ENCODE data around the gene GNA15. TPM values are rescaled to one million over a fixed set of nuclear protein-coding genes. Genes with fewer than 3 reads are reported as not detected.
"Not testable (repeated sequence)": the region's sequence is repeated elsewhere in the genome, so short reads cannot be mapped to it uniquely, and the experiment has no call there.

The GNA15 gene
- total RNA-seq, 4 donors from 2014 or later: 74.3 to 105 (median 84.2) TPM

DNA sequence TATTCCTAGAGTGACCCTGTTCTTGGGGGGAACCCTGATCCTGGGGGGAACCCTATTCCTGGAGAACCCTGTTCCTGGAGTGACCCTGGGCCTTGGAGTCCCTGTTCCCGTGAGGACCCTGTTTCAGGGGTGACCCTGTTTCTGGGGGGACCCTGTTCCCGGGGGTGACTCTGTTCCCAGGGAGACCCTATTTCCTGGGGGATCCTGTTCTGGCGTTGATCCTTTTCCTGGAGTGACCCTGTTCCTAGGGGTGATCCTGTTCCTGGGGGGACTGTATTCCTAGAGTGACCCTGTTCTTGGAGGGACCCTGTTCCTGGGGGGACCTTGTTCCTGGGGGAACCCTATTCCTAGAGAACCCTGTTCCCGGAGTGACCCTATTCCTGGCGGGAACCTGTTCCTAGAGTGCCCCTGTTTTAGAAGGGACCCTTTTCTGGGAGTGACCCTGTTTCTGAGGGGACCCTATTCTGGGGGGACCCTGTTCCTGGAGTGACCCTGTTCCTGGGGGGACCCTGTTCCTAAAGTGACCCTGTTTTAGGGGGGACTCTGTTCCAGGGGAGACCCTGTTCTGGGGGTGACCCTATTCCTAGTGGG is 15.0 kb downstream of the GNA15 start:
- H3K4me3 ChIP-seq (ENCODE audit: low read depth, poor library complexity, severe bottlenecking): no peak overlapping the region
- intact Hi-C loops (cut with DNase I; ENCODE audit: low total_unique reads): loop anchor here (10.0 kb wide), 1 partner anchor 196 kb away; no protein-coding TSS in a partner anchor
- 83 to 93% methylated on average over 5 of the region's 5 CpGs for WGBS, 2 donors
- DNase-seq (ENCODE audit: low spot score in 2 of 2): no peak
- TF ChIP-seq POLR2A (IDR thresholded peaks at IDR 0.05): no peak
- TF ChIP-seq, protein P1, sequence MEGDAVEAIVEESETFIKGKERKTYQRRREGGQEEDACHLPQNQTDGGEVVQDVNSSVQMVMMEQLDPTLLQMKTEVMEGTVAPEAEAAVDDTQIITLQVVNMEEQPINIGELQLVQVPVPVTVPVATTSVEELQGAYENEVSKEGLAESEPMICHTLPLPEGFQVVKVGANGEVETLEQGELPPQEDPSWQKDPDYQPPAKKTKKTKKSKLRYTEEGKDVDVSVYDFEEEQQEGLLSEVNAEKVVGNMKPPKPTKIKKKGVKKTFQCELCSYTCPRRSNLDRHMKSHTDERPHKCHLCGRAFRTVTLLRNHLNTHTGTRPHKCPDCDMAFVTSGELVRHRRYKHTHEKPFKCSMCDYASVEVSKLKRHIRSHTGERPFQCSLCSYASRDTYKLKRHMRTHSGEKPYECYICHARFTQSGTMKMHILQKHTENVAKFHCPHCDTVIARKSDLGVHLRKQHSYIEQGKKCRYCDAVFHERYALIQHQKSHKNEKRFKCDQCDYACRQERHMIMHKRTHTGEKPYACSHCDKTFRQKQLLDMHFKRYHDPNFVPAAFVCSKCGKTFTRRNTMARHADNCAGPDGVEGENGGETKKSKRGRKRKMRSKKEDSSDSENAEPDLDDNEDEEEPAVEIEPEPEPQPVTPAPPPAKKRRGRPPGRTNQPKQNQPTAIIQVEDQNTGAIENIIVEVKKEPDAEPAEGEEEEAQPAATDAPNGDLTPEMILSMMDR (IDR thresholded peaks at IDR 0.05): no peak

DNA sequence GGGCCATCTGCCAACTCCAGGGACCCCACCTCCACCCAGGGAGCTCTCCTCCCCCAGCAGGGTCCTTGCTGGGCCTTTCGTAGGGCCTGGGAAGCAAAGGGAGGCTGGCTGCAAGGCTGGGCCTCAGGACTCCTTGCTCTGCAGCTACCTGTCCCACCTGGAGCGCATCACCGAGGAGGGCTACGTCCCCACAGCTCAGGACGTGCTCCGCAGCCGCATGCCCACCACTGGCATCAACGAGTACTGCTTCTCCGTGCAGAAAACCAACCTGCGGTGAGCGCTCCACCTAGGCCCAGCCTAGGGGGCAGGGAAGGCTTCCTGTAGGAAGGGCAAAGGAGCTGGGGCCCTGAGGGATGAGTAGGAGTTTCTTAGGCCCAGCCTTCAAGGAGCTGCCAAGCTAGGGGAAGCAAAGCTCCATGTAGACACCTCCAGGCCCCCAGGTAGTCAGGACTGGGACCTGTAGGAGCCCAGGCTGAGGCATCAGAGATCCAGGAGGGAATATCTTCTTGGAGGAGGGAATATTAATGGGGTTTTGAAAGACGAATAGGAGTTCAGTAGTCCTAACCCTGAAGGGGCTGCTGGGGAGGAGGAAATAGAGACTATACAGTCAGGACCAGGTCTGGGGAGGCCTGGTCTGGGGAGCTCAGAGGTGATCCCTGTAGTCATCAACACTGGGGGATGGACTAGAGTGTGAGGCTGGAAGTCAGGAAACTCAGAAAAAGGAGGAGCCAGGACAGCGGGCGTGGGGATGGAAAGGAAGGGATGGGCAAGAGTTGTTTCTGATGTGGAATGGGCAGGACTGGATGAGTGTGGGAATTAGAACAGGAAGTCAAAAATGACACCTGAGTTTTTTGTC is 16.0 kb downstream of the GNA15 start:
- H3K4me3 ChIP-seq (ENCODE audit: low read depth, poor library complexity, severe bottlenecking): no peak overlapping the region
- no peak for DNase-seq (ENCODE audit: low spot score in 2 of 2)
- intact Hi-C loops (cut with DNase I; ENCODE audit: low total_unique reads): loop anchor here (10.0 kb wide), 1 partner anchor 197 kb away; no protein-coding TSS in a partner anchor
- TF ChIP-seq, protein P1 (IDR thresholded peaks at IDR 0.05): no peak
- TF ChIP-seq POLR2A (IDR thresholded peaks at IDR 0.05): no peak
- 81 to 83% methylated on average over 14 of the region's 14 CpGs for WGBS, 2 donors

DNA sequence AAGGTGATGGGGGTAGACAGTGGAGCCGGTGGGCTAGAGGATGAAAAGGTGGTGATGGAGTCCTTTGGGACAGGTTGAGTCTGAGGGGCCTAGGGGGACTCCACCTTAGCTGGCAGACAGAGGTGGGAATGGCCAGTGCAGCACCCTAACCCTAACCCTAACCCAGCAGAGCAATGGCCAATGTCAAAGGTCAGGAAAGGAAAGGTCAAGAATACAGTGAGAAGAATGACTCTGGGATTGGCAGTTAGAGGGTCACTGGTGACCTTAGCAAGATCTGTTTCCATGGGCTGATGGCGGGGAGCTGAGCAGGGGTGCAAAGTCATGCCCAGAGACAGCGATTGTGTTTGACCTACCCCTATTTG is 16.6 kb downstream of the GNA15 start:
- DNase-seq (ENCODE audit: low spot score in 2 of 2): no peak
- 90 to 95% methylated on average over 3 of the region's 3 CpGs for WGBS, 2 donors
- no peak for TF ChIP-seq POLR2A (IDR thresholded peaks at IDR 0.05)
- TF ChIP-seq, protein P1 (IDR thresholded peaks at IDR 0.05): no peak
- no peak overlapping the region for H3K4me3 ChIP-seq (ENCODE audit: low read depth, poor library complexity, severe bottlenecking)
- intact Hi-C loops (cut with DNase I; ENCODE audit: low total_unique reads): loop anchor here (10.0 kb wide), 1 partner anchor 198 kb away; no protein-coding TSS in a partner anchor

DNA sequence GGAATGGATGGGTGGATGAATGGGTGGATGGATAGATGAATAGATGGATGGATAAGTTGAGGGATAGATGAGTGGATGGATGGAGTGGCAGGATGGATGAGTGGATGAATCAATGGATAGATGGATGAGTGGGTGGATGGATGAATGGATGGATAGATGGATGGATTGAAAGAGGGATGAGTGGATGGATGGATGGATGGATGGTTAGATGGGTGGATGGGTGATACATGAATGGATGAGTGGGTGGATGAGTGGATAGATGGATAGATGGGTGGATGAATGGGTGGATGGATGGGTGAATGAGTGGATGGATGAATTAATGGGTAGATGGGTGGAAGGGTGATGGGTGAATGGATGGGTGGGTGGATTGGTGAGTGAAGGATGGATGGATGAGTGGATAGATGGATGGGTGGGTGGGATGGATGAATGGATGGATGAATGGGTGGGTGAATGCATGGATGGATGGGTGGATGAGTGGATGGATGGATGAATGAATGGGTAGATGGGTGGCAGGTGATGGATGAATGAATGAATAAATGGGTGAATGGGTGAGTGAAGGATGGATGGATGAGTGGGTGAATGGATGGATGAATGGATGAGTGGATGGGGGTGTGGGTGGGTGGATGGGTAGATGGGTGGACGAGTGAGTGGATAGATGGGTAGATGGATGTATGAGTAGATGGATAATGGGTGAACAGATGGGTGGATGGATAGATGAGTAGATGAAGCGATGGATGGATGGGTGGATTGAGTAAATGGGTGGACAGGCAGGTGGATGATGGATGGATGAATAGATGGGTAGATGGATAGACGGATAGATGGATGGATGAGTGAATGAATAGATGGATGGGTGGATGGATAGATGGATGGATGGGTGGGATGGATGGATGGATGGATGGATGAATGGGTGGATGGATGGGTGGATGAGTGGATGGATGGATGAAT is 17.7 kb downstream of the GNA15 start:
- intact Hi-C loops (cut with DNase I; ENCODE audit: low total_unique reads): loop anchor here (10.0 kb wide), 1 partner anchor 199 kb away; no protein-coding TSS in a partner anchor
- WGBS, 2 donors: 88 to 94% methylated on average over 3 of the region's 3 CpGs
- DNase-seq (ENCODE audit: low spot score in 2 of 2): no peak
- TF ChIP-seq, protein P1 (IDR thresholded peaks at IDR 0.05): no peak
- TF ChIP-seq POLR2A (IDR thresholded peaks at IDR 0.05): no peak
- no peak overlapping the region for H3K4me3 ChIP-seq (ENCODE audit: low read depth, poor library complexity, severe bottlenecking)

DNA sequence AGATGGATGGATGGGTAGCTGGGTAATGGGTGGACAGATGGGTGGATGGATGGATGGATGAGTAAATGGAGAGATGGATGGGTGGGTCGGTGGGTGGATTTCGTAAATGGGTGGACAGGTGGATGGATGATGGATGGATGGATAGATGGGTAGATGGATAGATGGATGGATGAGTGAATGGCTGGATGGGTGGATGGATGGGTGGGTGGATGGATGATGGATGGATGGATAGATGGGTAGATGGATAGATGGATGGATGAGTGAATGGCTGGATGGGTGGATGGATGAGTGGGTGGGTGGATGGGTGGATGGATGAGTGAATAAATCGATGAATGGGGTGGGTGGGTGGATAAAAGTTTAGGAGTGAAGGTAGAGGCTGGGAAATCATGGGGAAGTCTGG is 18.6 kb downstream of the GNA15 start:
- not testable (repeated sequence) for H3K4me3 ChIP-seq (ENCODE audit: low read depth, poor library complexity, severe bottlenecking); DNase-seq (ENCODE audit: low spot score in 2 of 2)
- intact Hi-C loops (cut with DNase I; ENCODE audit: low total_unique reads): loop anchor here (10.0 kb wide), 1 partner anchor 200 kb away; no protein-coding TSS in a partner anchor
- WGBS, 2 donors: 83 to 85% methylated on average over 3 of the region's 3 CpGs
